ENCODE results near the gene MCUB. TPM values are rescaled to one million over a fixed set of nuclear protein-coding genes. Genes with fewer than 3 reads are reported as not detected.

MCUB gene
- total RNA-seq, 3 donors from 2014 or later (not counting 1 experiment from before 2014, with no cell fraction given): 25.1 to 35.8 (median 31.1) TPM

- 7% methylated on average over 2 of the region's 2 CpGs for WGBS (ENCODE audit: insufficient coverage)
- Mint-ChIP-seq H3K27me3 (ENCODE audit: low read depth in 2 of 2) (no peaks in the 10 kb centered on the region), H3K4me1 (peaks cover 0 to 6% of the 10 kb centered on the region in 2 donors), H3K27ac (peak overlapping the region in 1 of 2 donors; percentile 49), H3K4me3 (no peak overlapping the region), H3K36me3 (peaks cover 3% of the 10 kb centered on the region), H3K9me3 (no peaks in the 10 kb centered on the region)
- DNase-seq (peak in 1 of 2 donors; percentile 13), ATAC-seq (peak in 2 of 3 donors; percentile 22 to 31)
- Histone ChIP-seq H3K36me3 (ENCODE audit: control insufficient read depth, insufficient read depth, low read length) (peaks cover 2% of the 10 kb centered on the region), H3K9me3 (ENCODE audit: control insufficient read depth, insufficient read depth, low read length) (no peaks in the 10 kb centered on the region), H3K27me3 (ENCODE audit: control insufficient read depth, insufficient read depth, low read length) (no peaks in the 10 kb centered on the region), H3K4me1 (ENCODE audit: control insufficient read depth, insufficient read depth, low read length) (no peaks in the 10 kb centered on the region), H3K4me3 (ENCODE audit: low read length) (no peak overlapping the region), H3K27ac (ENCODE audit: low read length) (no peak overlapping the region)
- TF ChIP-seq CTCF (IDR thresholded peaks at IDR 0.05): no peak
- intact Hi-C loops (cut with micrococcal nuclease): no loop called here
Measured at GRCh38 chr4:109548655-109549054, 11.4 kb upstream of the MCUB start.

GRCh38 chr4:109552237-109552636 lies 7.8 kb upstream of the MCUB start:
- peaks cover 0 to 12% of the 10 kb centered on the region in 2 donors for H3K4me1 Mint-ChIP-seq
- H3K27me3 ChIP-seq (ENCODE audit: control insufficient read depth, insufficient read depth, low read length): no peaks in the 10 kb centered on the region
- H3K36me3 ChIP-seq (ENCODE audit: control insufficient read depth, insufficient read depth, low read length): peaks cover 2% of the 10 kb centered on the region
- DNase-seq (no peak), ATAC-seq (no peak)
- no peak overlapping the region for H3K27ac Mint-ChIP-seq
- H3K9me3 Mint-ChIP-seq: no peaks in the 10 kb centered on the region
- peaks cover 6% of the 10 kb centered on the region for H3K36me3 Mint-ChIP-seq
- WGBS (ENCODE audit: insufficient coverage): 89% methylated on average over 5 of the region's 6 CpGs
- no peaks in the 10 kb centered on the region for H3K4me1 ChIP-seq (ENCODE audit: control insufficient read depth, insufficient read depth, low read length)
- TF ChIP-seq CTCF (IDR thresholded peaks at IDR 0.05): no peak
- H3K4me3 Mint-ChIP-seq: no peak overlapping the region
- no peak overlapping the region for H3K4me3 ChIP-seq (ENCODE audit: low read length)
- no peaks in the 10 kb centered on the region for H3K9me3 ChIP-seq (ENCODE audit: control insufficient read depth, insufficient read depth, low read length)
- H3K27ac ChIP-seq (ENCODE audit: low read length): no peak overlapping the region
- no peaks in the 10 kb centered on the region for H3K27me3 Mint-ChIP-seq (ENCODE audit: low read depth in 2 of 2)
- intact Hi-C loops (cut with micrococcal nuclease): no loop called here

GRCh38 chr4:109553130-109553529 lies 6.9 kb upstream of the MCUB start:
- Mint-ChIP-seq H3K27me3 (ENCODE audit: low read depth in 2 of 2) (no peaks in the 10 kb centered on the region), H3K27ac (no peak overlapping the region), H3K4me3 (no peak overlapping the region), H3K4me1 (peaks cover 0 to 12% of the 10 kb centered on the region in 2 donors), H3K9me3 (no peaks in the 10 kb centered on the region), H3K36me3 (peaks cover 6% of the 10 kb centered on the region)
- Histone ChIP-seq H3K27me3 (ENCODE audit: control insufficient read depth, insufficient read depth, low read length) (no peaks in the 10 kb centered on the region), H3K36me3 (ENCODE audit: control insufficient read depth, insufficient read depth, low read length) (peaks cover 2% of the 10 kb centered on the region), H3K9me3 (ENCODE audit: control insufficient read depth, insufficient read depth, low read length) (no peaks in the 10 kb centered on the region), H3K4me3 (ENCODE audit: low read length) (no peak overlapping the region), H3K4me1 (ENCODE audit: control insufficient read depth, insufficient read depth, low read length) (no peaks in the 10 kb centered on the region), H3K27ac (ENCODE audit: low read length) (no peak overlapping the region)
- 89% methylated on average over 1 of the region's 2 CpGs for WGBS (ENCODE audit: insufficient coverage)
- DNase-seq: no peak
- intact Hi-C loops (cut with micrococcal nuclease): no loop called here
- no peak for TF ChIP-seq CTCF (IDR thresholded peaks at IDR 0.05)
- ATAC-seq: no peak

- Mint-ChIP-seq H3K4me3 (no peak overlapping the region), H3K9me3 (no peaks in the 10 kb centered on the region), H3K4me1 (peaks cover 0 to 11% of the 10 kb centered on the region in 2 donors), H3K36me3 (peaks cover 6% of the 10 kb centered on the region), H3K27me3 (ENCODE audit: low read depth in 2 of 2) (no peaks in the 10 kb centered on the region), H3K27ac (no peak overlapping the region)
- H3K36me3 ChIP-seq (ENCODE audit: control insufficient read depth, insufficient read depth, low read length): no peaks in the 10 kb centered on the region
- no peak overlapping the region for H3K27ac ChIP-seq (ENCODE audit: low read length)
- peaks cover 4% of the 10 kb centered on the region for H3K4me1 ChIP-seq (ENCODE audit: control insufficient read depth, insufficient read depth, low read length)
- no peaks in the 10 kb centered on the region for H3K9me3 ChIP-seq (ENCODE audit: control insufficient read depth, insufficient read depth, low read length)
- WGBS (ENCODE audit: insufficient coverage): 93% methylated on average over 3 of the region's 3 CpGs
- ATAC-seq (no peak), DNase-seq (no peak)
- no peaks in the 10 kb centered on the region for H3K27me3 ChIP-seq (ENCODE audit: control insufficient read depth, insufficient read depth, low read length)
- no peak for TF ChIP-seq CTCF (IDR thresholded peaks at IDR 0.05)
- no peak overlapping the region for H3K4me3 ChIP-seq (ENCODE audit: low read length)
- intact Hi-C loops (cut with micrococcal nuclease): no loop called here
Measured at GRCh38 chr4:109554971-109555370, 5.1 kb upstream of the MCUB start.

Data from natural killer cell (primary cell).